H1 (cell line): Measurements from ENCODE around the gene CADM2. TPM values are rescaled to one million over a fixed set of nuclear protein-coding genes. Genes with fewer than 3 reads are reported as not detected.

ENCODE experiments used
- BRCA1 ChIP-seq: IDR thresholded peaks from 2 replicates; pipeline ENCODE4 v1.6.1; 2012; ENCODE audit warnings: low read depth, low read length, improper control_type of control experiment
- CBX5 ChIP-seq: fragments of 300-800, 300-1000 bp; sonication (generic); IDR thresholded peaks from 2 replicates; pipeline ENCODE4 v1.7.1; 2016; ENCODE audit warnings: antibody characterized with exemption, low read length, low read depth
- CHD2 ChIP-seq: IDR thresholded peaks from 2 replicates; pipeline ENCODE4 v1.6.1; 2012; ENCODE audit warnings: low read length, improper control_type of control experiment
- CHD7 ChIP-seq: fragments of 300-600 bp; sonication (generic); IDR thresholded peaks from 2 replicates; pipeline ENCODE4 v1.7.1; 2012; ENCODE audit warnings: low read length, moderate library complexity, mild to moderate bottlenecking, inconsistent platforms; ENCODE audit not compliant: insufficient replicate concordance
- HDAC6 ChIP-seq: IDR thresholded peaks from one replicate; pipeline ENCODE4 v1.7.1; 2012; ENCODE audit warnings: low read depth, mild to moderate bottlenecking, inconsistent platforms, low read length, moderate library complexity
- RFX5 ChIP-seq: IDR thresholded peaks from 2 replicates; pipeline ENCODE4 v1.6.1; 2011; ENCODE audit warnings: low read depth, low read length, improper control_type of control experiment, borderline replicate concordance
- SP1 ChIP-seq: IDR thresholded peaks from 2 replicates; pipeline ENCODE4 v1.6.1; 2011; ENCODE audit warnings: low read depth, low read length
- TAF1 ChIP-seq: IDR thresholded peaks from 2 replicates; pipeline ENCODE4 v1.6.1; 2011; ENCODE audit warnings: mild to moderate bottlenecking, low read depth, low read length
- polyA plus RNA-seq, 7 experiments: library from polyadenylated mRNA; depleted of rRNA in 3 of 7; stranded (reverse) in 5 of 7; unstranded in 2 of 7; fragments of >200 nt in 5 of 7; fragments of 200-250 nt in 2 of 7; gene quantifications; 1 replicate in 5 of 7; 2 replicates in 1 of 7; 4 replicates in 1 of 7; pipeline versions ENCODE4 v1.2.1 to v1.2.3, GENCODE V29; 2011 to 2013; ENCODE audit warnings: missing spikeins in 2 of 7, mixed read lengths in 2 of 7
- total RNA-seq: library from RNA; stranded (reverse); fragmentation: NEBNext Ultra II Directional; extraction: Animal tissue kit (Norgen Biotek cat#: 25700); gene quantifications from 2 replicates; pipeline ENCODE4 v1.2.1, GENCODE V29; 2021

CADM2 gene
- total and polyA plus RNA-seq, 2 of the 8 experiments (the other 6 are each of a cell fraction or from before 2014, with no cell fraction given) = 14.9 to 20.9 TPM

GRCh38 chr3:84991422-84991900 lies 32.7 kb downstream of the CADM2 start (continued):
- TF ChIP-seq CHD7 (no peak), SP1 (no peak), CBX5 (no peak), BRCA1 (no peak), TAF1 (no peak), CHD2 (no peak), HDAC6 (no peak), RFX5 (no peak)
- TF ChIP-seq, all 59 proteins: peak for 0
